Testis (tissue), 3 donors: ENCODE measurements around the gene GPR146. TPM values are rescaled to one million over a fixed set of nuclear protein-coding genes. Genes with fewer than 3 reads are reported as not detected.

Experiments
- DNase-seq: peaks from one replicate; pipeline ENCODE4 v3.0.0-alpha.2; 2019
- H3K27ac ChIP-seq, 2 donors: fragments of 200-600 bp; sonication (generic); one replicate each; pipeline ENCODE4 v1.5.1; 2019
- H3K27me3 ChIP-seq: fragments of 200-600 bp; sonication (generic); one replicate; pipeline ENCODE4 v1.5.1; 2019
- H3K36me3 ChIP-seq: fragments of 200-600 bp; sonication (generic); one replicate; pipeline ENCODE4 v1.5.1; 2017; ENCODE audit warnings: low read depth; ENCODE audit errors: missing control alignments
- H3K4me1 ChIP-seq: fragments of 200-600 bp; sonication (generic); one replicate; pipeline ENCODE4 v1.5.1; 2019
- H3K4me3 ChIP-seq, 2 donors: fragments of 200-600 bp; sonication (generic); one replicate each; pipeline ENCODE4 v1.5.1; 2017 to 2019
- H3K9me3 ChIP-seq: fragments of 200-600 bp; sonication (generic); one replicate; pipeline ENCODE4 v1.5.1; 2017
- POLR2A ChIP-seq: fragments of 450-650 bp; IDR thresholded peaks from one replicate; pipeline ENCODE4 v1.6.1; 2017; ENCODE audit warnings: antibody characterized with exemption, mild to moderate bottlenecking, moderate library complexity
- WGBS, 2 donors: methylation state at CpG; one replicate each; pipeline ENCODE4 v1.1.5; 2018; 5-methylcytosine and 5-hydroxymethylcytosine counted together
- intact Hi-C: fragments of 100-400 bp; cut with DNase I; formaldehyde crosslinking; loops from one replicate; pipeline ENCODE4 v1.15.1; 2023; ENCODE audit warnings: low total_unique reads
- polyA plus RNA-seq: library from polyadenylated mRNA; stranded (reverse); fragments of 350-450 nt; fragmentation: Illumina TruSeq; extraction: RNeasy Lipid Tissue Mini Kit (QIAGEN cat#74804); gene quantifications from one replicate; pipeline ENCODE4 v1.2.3, GENCODE V29; 2014; ENCODE audit warnings: low read depth, low replicate concordance; ENCODE audit not compliant: insufficient read depth
- total RNA-seq, 2 donors: library from RNA; depleted of rRNA; stranded (reverse); fragments of >200 nt; gene quantifications; one replicate each; pipeline ENCODE4 v1.2.3, GENCODE V29; 2016
- TF ChIP-seq, protein P1 (sequence below), 3 experiments: fragments of 450-650 bp in 2 of 3; fragments of 200-600 bp in 1 of 3; sonication (generic) in 1 of 3; IDR thresholded peaks; one replicate each; pipeline ENCODE4 v1.5.1; 2016 to 2019; ENCODE audit warnings: antibody characterized with exemption in 3 of 3, mild to moderate bottlenecking in 2 of 3, moderate library complexity in 1 of 3

Gene GPR146
- total and polyA plus RNA-seq, 3 donors from 2014 or later, result 5.3 to 14.4 (median 14.2) TPM

DNA sequence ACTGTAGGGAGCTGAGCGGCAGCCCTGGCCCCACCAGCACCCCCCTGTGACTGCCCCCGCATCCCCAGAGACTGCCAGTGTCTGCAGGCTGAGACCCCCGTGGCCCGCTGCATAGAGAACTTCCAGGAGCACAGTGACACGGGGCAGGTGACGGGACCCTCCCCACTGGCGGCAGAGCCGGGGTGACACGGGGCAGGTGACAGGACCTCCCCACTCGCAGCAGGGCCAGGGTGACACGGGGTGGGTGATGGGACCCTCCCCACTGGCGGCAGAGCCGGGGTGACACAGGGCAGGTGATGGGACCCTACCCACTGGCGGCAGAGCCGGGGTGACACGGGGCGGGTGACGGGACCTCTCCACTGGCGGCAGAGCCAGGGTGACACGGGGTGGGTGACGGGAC is 45.9 kb downstream of the GPR146 start:
- Histone ChIP-seq H3K4me3 (no peak overlapping the region), H3K9me3 (no peaks in the 10 kb centered on the region), H3K27ac (no peak overlapping the region), H3K36me3 (no peaks in the 10 kb centered on the region), H3K4me1 (peaks cover 18% of the 10 kb centered on the region), H3K27me3 (no peaks in the 10 kb centered on the region)
- intact Hi-C loops, result no loop called here
- no peak for DNase-seq
- no peak for TF ChIP-seq POLR2A
- TF ChIP-seq, protein P1, sequence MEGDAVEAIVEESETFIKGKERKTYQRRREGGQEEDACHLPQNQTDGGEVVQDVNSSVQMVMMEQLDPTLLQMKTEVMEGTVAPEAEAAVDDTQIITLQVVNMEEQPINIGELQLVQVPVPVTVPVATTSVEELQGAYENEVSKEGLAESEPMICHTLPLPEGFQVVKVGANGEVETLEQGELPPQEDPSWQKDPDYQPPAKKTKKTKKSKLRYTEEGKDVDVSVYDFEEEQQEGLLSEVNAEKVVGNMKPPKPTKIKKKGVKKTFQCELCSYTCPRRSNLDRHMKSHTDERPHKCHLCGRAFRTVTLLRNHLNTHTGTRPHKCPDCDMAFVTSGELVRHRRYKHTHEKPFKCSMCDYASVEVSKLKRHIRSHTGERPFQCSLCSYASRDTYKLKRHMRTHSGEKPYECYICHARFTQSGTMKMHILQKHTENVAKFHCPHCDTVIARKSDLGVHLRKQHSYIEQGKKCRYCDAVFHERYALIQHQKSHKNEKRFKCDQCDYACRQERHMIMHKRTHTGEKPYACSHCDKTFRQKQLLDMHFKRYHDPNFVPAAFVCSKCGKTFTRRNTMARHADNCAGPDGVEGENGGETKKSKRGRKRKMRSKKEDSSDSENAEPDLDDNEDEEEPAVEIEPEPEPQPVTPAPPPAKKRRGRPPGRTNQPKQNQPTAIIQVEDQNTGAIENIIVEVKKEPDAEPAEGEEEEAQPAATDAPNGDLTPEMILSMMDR (IDR thresholded peaks at IDR 0.05), result no peak
- WGBS, 2 donors, result 71 to 92% methylated on average over 5 to 17 of the region's 21 CpGs

DNA sequence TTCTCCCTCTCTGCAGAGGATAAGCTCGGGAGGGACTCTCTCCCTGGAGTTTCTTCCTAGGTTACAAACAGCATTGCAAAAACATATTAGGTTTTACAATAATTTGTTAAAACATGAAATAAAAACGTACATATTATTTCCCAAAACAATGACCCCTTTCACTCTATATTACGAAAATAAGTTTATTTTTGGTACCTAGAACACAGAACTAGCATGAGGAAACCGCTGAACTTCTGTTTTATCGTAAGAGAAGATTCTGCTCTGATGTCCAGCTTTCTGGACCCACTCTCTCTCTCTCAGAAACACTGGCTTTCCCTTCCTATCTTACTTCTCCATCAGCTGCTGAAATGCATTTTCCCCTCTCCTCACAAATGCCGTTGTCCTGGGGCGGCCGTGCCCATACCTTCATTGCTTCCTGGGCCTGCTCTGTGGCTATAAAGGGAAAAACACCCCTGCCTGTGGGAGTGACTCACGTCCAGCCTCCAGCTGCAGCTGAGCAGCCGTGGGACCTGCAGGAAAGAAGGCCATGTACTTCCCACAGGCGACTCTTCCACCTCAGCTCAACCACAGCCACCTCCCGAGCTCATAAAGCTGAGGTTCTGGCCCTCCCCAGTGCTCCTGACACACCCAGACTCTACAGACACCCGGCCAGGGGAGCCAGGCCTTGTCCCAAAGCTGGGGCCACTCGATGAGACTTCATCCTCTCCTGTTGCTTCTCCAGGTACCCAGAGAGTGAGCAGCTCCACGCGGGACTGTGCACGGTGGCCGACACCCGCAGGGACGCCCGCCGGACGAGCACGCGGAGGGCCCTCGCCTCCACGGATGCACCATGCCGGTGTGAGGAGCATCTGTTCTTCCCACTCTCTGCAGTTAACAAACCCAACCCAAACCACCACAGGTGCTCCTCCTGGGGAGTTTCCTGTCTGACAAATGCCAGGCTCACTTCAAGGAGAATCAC is 46.6 kb downstream of the GPR146 start:
- no peaks in the 10 kb centered on the region for H3K36me3 ChIP-seq
- H3K27me3 ChIP-seq, result no peaks in the 10 kb centered on the region
- intact Hi-C loops, result no loop called here
- WGBS, 2 donors, result 83 to 84% methylated on average over 26 to 28 of the region's 28 CpGs
- no peaks in the 10 kb centered on the region for H3K9me3 ChIP-seq
- peaks cover 18% of the 10 kb centered on the region for H3K4me1 ChIP-seq
- H3K27ac ChIP-seq, result no peak overlapping the region
- TF ChIP-seq, protein P1 (IDR thresholded peaks at IDR 0.05), result no peak
- TF ChIP-seq POLR2A, result no peak
- no peak overlapping the region for H3K4me3 ChIP-seq
- no peak for DNase-seq

DNA sequence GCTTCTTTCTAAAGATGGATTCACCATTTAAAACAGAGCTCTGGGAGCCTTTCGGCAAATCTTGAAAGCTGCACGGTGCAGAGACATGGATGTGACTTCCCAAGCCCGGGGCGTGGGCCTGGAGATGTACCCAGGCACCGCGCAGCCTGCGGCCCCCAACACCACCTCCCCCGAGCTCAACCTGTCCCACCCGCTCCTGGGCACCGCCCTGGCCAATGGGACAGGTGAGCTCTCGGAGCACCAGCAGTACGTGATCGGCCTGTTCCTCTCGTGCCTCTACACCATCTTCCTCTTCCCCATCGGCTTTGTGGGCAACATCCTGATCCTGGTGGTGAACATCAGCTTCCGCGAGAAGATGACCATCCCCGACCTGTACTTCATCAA is 47.3 kb downstream of the GPR146 start:
- intact Hi-C loops, result no loop called here
- H3K9me3 ChIP-seq, result no peaks in the 10 kb centered on the region
- peaks cover 22% of the 10 kb centered on the region for H3K4me1 ChIP-seq
- WGBS, 2 donors, result 93 to 95% methylated on average over 17 to 18 of the region's 18 CpGs
- no peaks in the 10 kb centered on the region for H3K36me3 ChIP-seq
- TF ChIP-seq POLR2A, result no peak
- TF ChIP-seq, protein P1 (IDR thresholded peaks at IDR 0.05), result no peak
- no peak overlapping the region for H3K4me3 ChIP-seq
- no peak overlapping the region for H3K27ac ChIP-seq
- no peaks in the 10 kb centered on the region for H3K27me3 ChIP-seq
- DNase-seq, result no peak

DNA sequence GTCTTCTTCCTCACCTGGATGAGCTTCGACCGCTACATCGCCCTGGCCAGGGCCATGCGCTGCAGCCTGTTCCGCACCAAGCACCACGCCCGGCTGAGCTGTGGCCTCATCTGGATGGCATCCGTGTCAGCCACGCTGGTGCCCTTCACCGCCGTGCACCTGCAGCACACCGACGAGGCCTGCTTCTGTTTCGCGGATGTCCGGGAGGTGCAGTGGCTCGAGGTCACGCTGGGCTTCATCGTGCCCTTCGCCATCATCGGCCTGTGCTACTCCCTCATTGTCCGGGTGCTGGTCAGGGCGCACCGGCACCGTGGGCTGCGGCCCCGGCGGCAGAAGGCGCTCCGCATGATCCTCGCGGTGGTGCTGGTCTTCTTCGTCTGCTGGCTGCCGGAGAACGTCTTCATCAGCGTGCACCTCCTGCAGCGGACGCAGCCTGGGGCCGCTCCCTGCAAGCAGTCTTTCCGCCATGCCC is 47.9 kb downstream of the GPR146 start:
- no peak overlapping the region for H3K4me3 ChIP-seq
- no peak for TF ChIP-seq POLR2A
- TF ChIP-seq, protein P1 (IDR thresholded peaks at IDR 0.05), result no peak
- no peaks in the 10 kb centered on the region for H3K27me3 ChIP-seq
- no peak for DNase-seq
- no peaks in the 10 kb centered on the region for H3K9me3 ChIP-seq
- 93 to 97% methylated on average over 8 to 40 of the region's 40 CpGs for WGBS, 2 donors
- no peak overlapping the region for H3K27ac ChIP-seq
- peaks cover 17% of the 10 kb centered on the region for H3K4me1 ChIP-seq
- H3K36me3 ChIP-seq, result no peaks in the 10 kb centered on the region
- intact Hi-C loops, result no loop called here
